ENCODE measurements around the gene LDB1. TPM values are rescaled to one million over a fixed set of nuclear protein-coding genes. Genes with fewer than 3 reads are reported as not detected.
A peak's percentile ranks its signal among the peaks of the same experiment; 100 is the strongest.

LDB1 gene
- total and polyA plus RNA-seq, 2 of the 13 experiments (the other 11 are each of a cell fraction or from before 2014, with no cell fraction given): 17.2 to 45.5 TPM

- TF ChIP-seq ZNF281 (CRISPR knock-in tag; IDR thresholded peaks at IDR 0.05; ENCODE audit: borderline replicate concordance) (peak; percentile 81; the same call in 1 of the 2 replicates), ZNF407 (CRISPR knock-in tag; IDR thresholded peaks at IDR 0.05; ENCODE audit: not compliant biosample characterization) (no peak), ZHX1 (CRISPR knock-in tag; IDR thresholded peaks at IDR 0.05; ENCODE audit: low read depth) (no peak), ZBTB33 (CRISPR knock-in tag; IDR thresholded peaks at IDR 0.05) (no peak), ZNF274 (CRISPR knock-in tag; IDR thresholded peaks at IDR 0.05) (no peak; the same call in 1 of the 2 replicates), HCFC1 (IDR thresholded peaks at IDR 0.05; ENCODE audit: low read depth, low read length) (no peak), HNF4G (IDR thresholded peaks at IDR 0.05; ENCODE audit: borderline replicate concordance, low read depth, low read length) (no peak), HNF4G (CRISPR knock-in tag; IDR thresholded peaks at IDR 0.05; ENCODE audit: borderline replicate concordance, low read depth) (no peak), MYNN (CRISPR knock-in tag; IDR thresholded peaks at IDR 0.05; ENCODE audit: low read depth) (no peak)
These were observed 2.6 kb downstream of the LDB1 start (continued) for GRCh38 chr10:102117391-102118159.
